Activated CD4-positive, alpha-beta T cell treated with anti-CD3 and anti-CD28 coated beads for 36 hours (primary cell): Measurements from ENCODE around the gene PWP2. TPM values are rescaled to one million over a fixed set of nuclear protein-coding genes. Genes with fewer than 3 reads are reported as not detected.
"Not testable (repeated sequence)": the region's sequence is repeated elsewhere in the genome, so short reads cannot be mapped to it uniquely, and the experiment has no call there.

Experiments used
- ATAC-seq: fragments of 200-7000 bp; cut with Tn5 transposase; one replicate; pipeline ENCODE4 v1.10.0; 2021; ENCODE audit warnings: mild to moderate bottlenecking, moderate library complexity
- CTCF ChIA-PET: fragments of 350-600 bp; sonication (Branson Sonifier 250); formaldehyde crosslinking; loops from one replicate; lab custom pipeline; 2021; ENCODE audit warnings: antibody characterized with exemption; lab: Charles Lee
- POLR2A ChIA-PET: fragments of 350-600 bp; sonication (Branson Sonifier 250); formaldehyde crosslinking; loops from one replicate; lab custom pipeline; 2021; ENCODE audit warnings: antibody characterized with exemption, inconsistent platforms; lab: Charles Lee
- DNase-seq: peaks from one replicate; pipeline ENCODE4 v3.0.0-alpha.2; 2020
- H3K27ac Mint-ChIP-seq: one replicate; pipeline ENCODE4 v1.8.0; 2021; ENCODE audit warnings: mixed read lengths
- H3K27me3 Mint-ChIP-seq: one replicate; pipeline ENCODE4 v1.8.0; 2021; ENCODE audit warnings: mixed read lengths
- H3K36me3 Mint-ChIP-seq: one replicate; pipeline ENCODE4 v1.8.0; 2021; ENCODE audit warnings: low read depth, mixed read lengths
- H3K4me1 Mint-ChIP-seq: one replicate; pipeline ENCODE4 v1.8.0; 2021; ENCODE audit warnings: mixed read lengths
- H3K4me3 Mint-ChIP-seq: one replicate; pipeline ENCODE4 v1.8.0; 2021; ENCODE audit warnings: mild to moderate bottlenecking, moderate library complexity, mixed read lengths
- H3K9me3 Mint-ChIP-seq: one replicate; pipeline ENCODE4 v1.8.0; 2021; ENCODE audit warnings: low read depth, mixed read lengths
- intact Hi-C, 2 experiments: fragments of 100-400 bp; cut with DNase I in 1 of 2; cut with micrococcal nuclease in 1 of 2; formaldehyde crosslinking; loops; one replicate each; pipeline versions ENCODE4 v1.14.2 to v1.15.1; 2022 to 2024; cut with DNase I, micrococcal nuclease
- total RNA-seq, 2 experiments: library from RNA; stranded (reverse); gene quantifications; one replicate each; pipeline ENCODE4 v1.2.3, GENCODE V29; 2021

PWP2 gene
- total RNA-seq, 2 experiments from 2014 or later, result 28.9 to 54.1 TPM

- H3K36me3 Mint-ChIP-seq, POLR2A ChIA-PET, H3K27ac Mint-ChIP-seq, CTCF ChIA-PET, intact Hi-C loops, H3K4me3 Mint-ChIP-seq, H3K4me1 Mint-ChIP-seq, H3K27me3 Mint-ChIP-seq, H3K9me3 Mint-ChIP-seq: not testable (repeated sequence)
- DNase-seq (peak; percentile 64), ATAC-seq (peak; percentile 29)
These were observed 48.2 kb downstream of the PWP2 start for GRCh38 chr21:44155231-44155993.

GRCh38 chr21:44155994-44156380 is 48.8 kb downstream of the PWP2 start:
- intact Hi-C loops, H3K4me1 Mint-ChIP-seq, DNase-seq, H3K36me3 Mint-ChIP-seq, POLR2A ChIA-PET, H3K4me3 Mint-ChIP-seq, H3K27me3 Mint-ChIP-seq, CTCF ChIA-PET, H3K9me3 Mint-ChIP-seq, ATAC-seq, H3K27ac Mint-ChIP-seq: not testable (repeated sequence)

GRCh38 chr21:44157439-44158081 is 50.4 kb downstream of the PWP2 start:
- H3K9me3 Mint-ChIP-seq, H3K27me3 Mint-ChIP-seq, CTCF ChIA-PET, POLR2A ChIA-PET, intact Hi-C loops, H3K36me3 Mint-ChIP-seq, H3K4me1 Mint-ChIP-seq: not testable (repeated sequence)
- Mint-ChIP-seq H3K27ac (peak overlapping the region; percentile 94), H3K4me3 (peak overlapping the region; percentile 75)
- peak; percentile 71 for DNase-seq
- peak; percentile 18 for ATAC-seq

GRCh38 chr21:44158082-44158468 is 50.9 kb downstream of the PWP2 start:
- intact Hi-C loops, H3K36me3 Mint-ChIP-seq, DNase-seq, H3K9me3 Mint-ChIP-seq, ATAC-seq, H3K4me1 Mint-ChIP-seq, CTCF ChIA-PET, POLR2A ChIA-PET, H3K27me3 Mint-ChIP-seq: not testable (repeated sequence)
- Mint-ChIP-seq H3K27ac (peak overlapping the region; percentile 91), H3K4me3 (peak overlapping the region; percentile 75)

- peak overlapping the region; percentile 32 for H3K4me3 Mint-ChIP-seq
- H3K4me1 Mint-ChIP-seq, CTCF ChIA-PET, POLR2A ChIA-PET, H3K27me3 Mint-ChIP-seq, intact Hi-C loops, H3K27ac Mint-ChIP-seq, H3K36me3 Mint-ChIP-seq, H3K9me3 Mint-ChIP-seq: not testable (repeated sequence)
- ATAC-seq, result peak; percentile 37
- DNase-seq, result peak; percentile 30
These were observed 52.4 kb downstream of the PWP2 start for GRCh38 chr21:44159349-44160297.

- H3K27me3 Mint-ChIP-seq, intact Hi-C loops, CTCF ChIA-PET, H3K36me3 Mint-ChIP-seq, H3K27ac Mint-ChIP-seq, DNase-seq, H3K4me1 Mint-ChIP-seq, H3K9me3 Mint-ChIP-seq, ATAC-seq, POLR2A ChIA-PET, H3K4me3 Mint-ChIP-seq: not testable (repeated sequence)
These were observed 53.1 kb downstream of the PWP2 start for GRCh38 chr21:44160298-44160672.

- H3K27ac Mint-ChIP-seq, intact Hi-C loops, H3K4me3 Mint-ChIP-seq, DNase-seq, H3K9me3 Mint-ChIP-seq, CTCF ChIA-PET, H3K36me3 Mint-ChIP-seq, POLR2A ChIA-PET, ATAC-seq, H3K4me1 Mint-ChIP-seq, H3K27me3 Mint-ChIP-seq: not testable (repeated sequence)
These were observed 53.6 kb downstream of the PWP2 start for GRCh38 chr21:44160821-44161220.

- H3K4me1 Mint-ChIP-seq, H3K36me3 Mint-ChIP-seq, intact Hi-C loops, POLR2A ChIA-PET, ATAC-seq, H3K4me3 Mint-ChIP-seq, DNase-seq, CTCF ChIA-PET, H3K27ac Mint-ChIP-seq, H3K27me3 Mint-ChIP-seq, H3K9me3 Mint-ChIP-seq: not testable (repeated sequence)
These were observed 56.0 kb downstream of the PWP2 start for GRCh38 chr21:44163167-44163653.

- ATAC-seq, H3K27me3 Mint-ChIP-seq, H3K27ac Mint-ChIP-seq, POLR2A ChIA-PET, intact Hi-C loops, H3K4me1 Mint-ChIP-seq, H3K4me3 Mint-ChIP-seq, H3K9me3 Mint-ChIP-seq, CTCF ChIA-PET, DNase-seq, H3K36me3 Mint-ChIP-seq: not testable (repeated sequence)
These were observed 58.7 kb downstream of the PWP2 start for GRCh38 chr21:44165933-44166332.

GRCh38 chr21:44167527-44167926 is 60.3 kb downstream of the PWP2 start:
- H3K9me3 Mint-ChIP-seq, H3K27me3 Mint-ChIP-seq, POLR2A ChIA-PET, H3K27ac Mint-ChIP-seq, H3K4me1 Mint-ChIP-seq, CTCF ChIA-PET, DNase-seq, ATAC-seq, intact Hi-C loops, H3K36me3 Mint-ChIP-seq, H3K4me3 Mint-ChIP-seq: not testable (repeated sequence)

- H3K4me1 Mint-ChIP-seq, intact Hi-C loops, H3K27ac Mint-ChIP-seq, DNase-seq, H3K36me3 Mint-ChIP-seq, H3K27me3 Mint-ChIP-seq, POLR2A ChIA-PET, CTCF ChIA-PET, ATAC-seq, H3K4me3 Mint-ChIP-seq, H3K9me3 Mint-ChIP-seq: not testable (repeated sequence)
These were observed 63.1 kb downstream of the PWP2 start for GRCh38 chr21:44170326-44170725.
